HG03108 (cell line): ENCODE results near the gene NEDD4.
"Not testable (repeated sequence)": the region's sequence is repeated elsewhere in the genome, so short reads cannot be mapped to it uniquely, and the experiment has no call there.

ENCODE experiments used
- ATAC-seq: cut with Tn5 transposase; IDR thresholded peaks from one replicate; pipeline ENCODE4 v1.9.1; 2021; ENCODE audit warnings: moderate library complexity; ENCODE audit not compliant: unreplicated experiment

NEDD4 gene

GRCh38 chr15:55959744-55960447 lies 33.5 kb downstream of the NEDD4 start:
- ATAC-seq: no peak

- no peak for ATAC-seq
Observed at GRCh38 chr15:55958349-55958748, 35.1 kb downstream of the NEDD4 start.

- no peak for ATAC-seq
Observed at GRCh38 chr15:55954862-55955605, 38.4 kb downstream of the NEDD4 start.

- not testable (repeated sequence) for ATAC-seq
Observed at GRCh38 chr15:55952501-55953274, 40.7 kb downstream of the NEDD4 start.

- not testable (repeated sequence) for ATAC-seq
Observed at GRCh38 chr15:55944606-55945005, 48.8 kb downstream of the NEDD4 start.

GRCh38 chr15:55942332-55942731 lies 51.1 kb downstream of the NEDD4 start:
- ATAC-seq: no peak

- no peak for ATAC-seq
Observed at GRCh38 chr15:55937040-55937439, 56.4 kb downstream of the NEDD4 start.

- no peak for ATAC-seq
Observed at GRCh38 chr15:55928955-55929354, 64.5 kb downstream of the NEDD4 start.

- no peak for ATAC-seq
Observed at GRCh38 chr15:55921744-55922143, 71.7 kb downstream of the NEDD4 start.

GRCh38 chr15:55917881-55918296 lies 75.5 kb downstream of the NEDD4 start:
- ATAC-seq: no peak

GRCh38 chr15:55916666-55917409 lies 76.6 kb downstream of the NEDD4 start:
- no peak for ATAC-seq

GRCh38 chr15:55915876-55916567 lies 77.4 kb downstream of the NEDD4 start:
- no peak for ATAC-seq

- ATAC-seq: no peak
Observed at GRCh38 chr15:55915221-55915620, 78.2 kb downstream of the NEDD4 start.

- ATAC-seq: no peak
Observed at GRCh38 chr15:55914446-55914845, 79.0 kb downstream of the NEDD4 start.

GRCh38 chr15:55912982-55913381 lies 80.4 kb downstream of the NEDD4 start:
- ATAC-seq: no peak

GRCh38 chr15:55909036-55909811 lies 84.2 kb downstream of the NEDD4 start:
- no peak for ATAC-seq

GRCh38 chr15:55907797-55908196 lies 85.6 kb downstream of the NEDD4 start:
- ATAC-seq: no peak

- ATAC-seq: no peak
Observed at GRCh38 chr15:55902981-55903380, 90.4 kb downstream of the NEDD4 start.

GRCh38 chr15:55900019-55900418 lies 93.4 kb downstream of the NEDD4 start:
- ATAC-seq: no peak

GRCh38 chr15:55899537-55899936 lies 93.9 kb downstream of the NEDD4 start:
- ATAC-seq: no peak
